K562 (cell line): ENCODE data around the gene MRPS5. TPM values are rescaled to one million over a fixed set of nuclear protein-coding genes. Genes with fewer than 3 reads are reported as not detected.

ENCODE experiments used
- ATAC-seq: fragments of 200-7000 bp; cut with Tn5 transposase; 3 replicates; pipeline ENCODE4 v1.9.1; 2020; ENCODE audit warnings: moderate library complexity
- BruUV-seq: library from RNA; stranded (reverse); fragments of 400-500 nt; replicated peaks from 2 replicates; lab custom pipeline; 2021; lab: Mats Ljungman, UMichigan
- CTCF ChIA-PET: fragments of 300-600 bp; formaldehyde crosslinking; extraction: SDS; loops from one replicate; lab custom pipeline; 2021; ENCODE audit warnings: low intra/inter-chr PET ratio; lab: Yijun Ruan, JAX
- POLR2A ChIA-PET: fragments of 300-600, 350-650 bp; sonication (Branson Sonifier 250); formaldehyde crosslinking; extraction: SDS; loops from one replicate; lab custom pipeline; 2021; ENCODE audit warnings: antibody characterized with exemption, inconsistent platforms; lab: Yijun Ruan, JAX
- DNase-seq, 4 experiments: peaks; one replicate each; pipeline versions ENCODE4 v3.0.0 to v3.0.0-alpha.2; 2011 to 2018; ENCODE audit warnings: low spot score in 3 of 4, mixed read lengths in 3 of 4; ENCODE audit errors: extremely low read depth in 1 of 4
- FAIRE-seq: peaks from 2 replicates; lab custom pipeline; 2011; peaks lifted over from hg19 to GRCh38; lab: Jason Lieb, UNC
- H2AFZ ChIP-seq: 2 replicates; pipeline ENCODE4 v1.6.0; 2011; ENCODE audit warnings: low read depth, low read length, control low read depth, inconsistent platforms
- H3K27ac ChIP-seq: fragments of 200-600 bp; 3 replicates; pipeline ENCODE4 v1.8.0; 2011; ENCODE audit warnings: low read depth, mild to moderate bottlenecking, control low read depth, inconsistent platforms, low read length, moderate library complexity, mixed read lengths; ENCODE audit errors: extremely low read depth
- H3K27me3 ChIP-seq, 2 experiments: fragments of 300-600 bp in 1 of 2; 2 replicates in 1 of 2; 3 replicates in 1 of 2; pipeline versions ENCODE4 v1.6.0 to v1.8.0; 2011; ENCODE audit warnings: inconsistent platforms in 2 of 2, low read length in 2 of 2, mild to moderate bottlenecking in 1 of 2, mixed read lengths in 1 of 2, moderate library complexity in 1 of 2; ENCODE audit not compliant: control insufficient read depth in 2 of 2, insufficient read depth in 2 of 2
- H3K36me3 ChIP-seq: fragments of 300-600 bp; 3 replicates; pipeline ENCODE4 v1.8.0; 2011; ENCODE audit warnings: mild to moderate bottlenecking, low read length, inconsistent platforms; ENCODE audit not compliant: control insufficient read depth, insufficient read depth
- H3K4me1 ChIP-seq, 2 experiments: fragments of 200-600 bp in 1 of 2; replicated peaks in 1 of 2; 2 replicates in 1 of 2; 3 replicates in 1 of 2; pipeline versions ENCODE4 v1.5.1 to v1.8.0; 2011; ENCODE audit warnings: inconsistent platforms in 2 of 2, low read length in 2 of 2, mild to moderate bottlenecking in 1 of 2, mixed read lengths in 1 of 2, moderate library complexity in 1 of 2; ENCODE audit not compliant: control insufficient read depth in 2 of 2, insufficient read depth in 2 of 2
- H3K4me2 ChIP-seq: 2 replicates; pipeline ENCODE4 v1.6.1; 2011; ENCODE audit warnings: low read length, control low read depth, inconsistent platforms, mixed read lengths; ENCODE audit not compliant: insufficient read depth
- H3K4me3 ChIP-seq: fragments of 200-600 bp; sonication (generic), shearing (Covaris generic); 2 replicates; pipeline ENCODE4 v1.5.1; 2016; ENCODE audit warnings: control low read depth, inconsistent platforms
- H3K79me2 ChIP-seq: fragments of 200-600 bp; 3 replicates; pipeline ENCODE4 v1.8.0; 2011; ENCODE audit warnings: low read length, inconsistent platforms; ENCODE audit not compliant: control insufficient read depth, insufficient read depth
- H3K9ac ChIP-seq, 2 experiments: 2 replicates each; pipeline versions ENCODE4 v1.6.0 to v1.6.1; 2011; ENCODE audit warnings: low read depth in 2 of 2, low read length in 2 of 2, control low read depth in 1 of 2, inconsistent platforms in 1 of 2, mild to moderate bottlenecking in 1 of 2, mixed read lengths in 1 of 2; ENCODE audit not compliant: insufficient read depth in 1 of 2
- H3K9me1 ChIP-seq: one replicate; pipeline ENCODE4 v1.6.0; 2011; ENCODE audit warnings: inconsistent platforms, mild to moderate bottlenecking, low read length, moderate library complexity; ENCODE audit not compliant: control insufficient read depth, insufficient read depth
- H3K9me3 ChIP-seq: replicated peaks from 2 replicates; pipeline ENCODE4 v1.5.1; 2011; ENCODE audit warnings: low read depth, low read length, inconsistent platforms; ENCODE audit not compliant: control insufficient read depth, insufficient read depth
- H4K20me1 ChIP-seq: replicated peaks from 2 replicates; pipeline ENCODE4 v1.6.1; 2011; ENCODE audit warnings: low read length, inconsistent platforms, mixed read lengths; ENCODE audit not compliant: control insufficient read depth, insufficient read depth
- FIP1L1 ChIP-seq: fragments of 200-400 bp; formaldehyde crosslinking; IDR thresholded peaks from 2 replicates; pipeline ENCODE4 v1.6.1; 2018; ENCODE audit warnings: mild to moderate bottlenecking, low read depth, low read length; ENCODE audit not compliant: poor library complexity, severe bottlenecking
- ILK ChIP-seq: fragments of 450-650 bp; IDR thresholded peaks from 2 replicates; pipeline ENCODE4 v1.6.1; 2016; ENCODE audit warnings: missing genetic modification characterization, low read depth, mild to moderate bottlenecking, missing compliant biosample characterization, moderate library complexity, borderline replicate concordance
- IRF2 ChIP-seq: sonication (generic); formaldehyde crosslinking; IDR thresholded peaks from 2 replicates; pipeline ENCODE4 v1.8.1; 2022; ENCODE audit warnings: mild to moderate bottlenecking, missing genetic modification reagents
- KHSRP ChIP-seq: fragments of 450-650 bp; IDR thresholded peaks from 2 replicates; pipeline ENCODE4 v1.6.1; 2017
- POLR2AphosphoS5 ChIP-seq: IDR thresholded peaks from 2 replicates; pipeline ENCODE4 v1.6.1; 2011; ENCODE audit warnings: mild to moderate bottlenecking, low read depth, low read length, moderate library complexity; ENCODE audit not compliant: control insufficient read depth, insufficient read depth
- PTBP1 ChIP-seq: fragments of 200-400 bp; formaldehyde crosslinking; IDR thresholded peaks from 2 replicates; pipeline ENCODE4 v1.6.1; 2017; ENCODE audit warnings: low read depth, low read length
- RB1 ChIP-seq: fragments of 450-650 bp; IDR thresholded peaks from 2 replicates; pipeline ENCODE4 v1.6.1; 2017; ENCODE audit warnings: low read depth, mild to moderate bottlenecking
- RFX5 ChIP-seq: IDR thresholded peaks from 2 replicates; pipeline ENCODE4 v1.6.1; 2011; ENCODE audit warnings: low read depth, mild to moderate bottlenecking, improper control_type of control experiment, low read length
- SAFB ChIP-seq: fragments of 200-400 bp; formaldehyde crosslinking; IDR thresholded peaks from 2 replicates; pipeline ENCODE4 v1.6.1; 2017; ENCODE audit warnings: low read depth, low read length, borderline replicate concordance
- SMAD1 ChIP-seq: fragments of 150-350 bp; IDR thresholded peaks from 2 replicates; pipeline ENCODE4 v1.6.1; 2014; ENCODE audit warnings: low read length, low read depth; ENCODE audit not compliant: partially characterized antibody
- TRIM24 ChIP-seq, 2 experiments: fragments of 450-650 bp; IDR thresholded peaks; 2 replicates each; pipeline ENCODE4 v1.6.1; 2016
- TRIM28 ChIP-seq: fragments of 450-650 bp; IDR thresholded peaks from 2 replicates; pipeline ENCODE4 v1.6.1; 2017
- ZNF780A ChIP-seq: fragments of 250-450 bp; sonication (Bioruptor Pico); IDR thresholded peaks from 2 replicates; pipeline ENCODE4 v1.5.0; 2021; ENCODE audit warnings: mild to moderate bottlenecking
- WGBS: fragments of 100-300 bp; shearing (Covaris generic); methylation state at CpG from one replicate; pipeline ENCODE4 v1.1.6; 2016; ENCODE audit warnings: low coverage, mixed read lengths; ENCODE audit not compliant: insufficient coverage; ENCODE audit errors: missing lambda C conversion rate; 5-methylcytosine and 5-hydroxymethylcytosine counted together
- in situ Hi-C: fragments of 300-500 bp; cut with MboI; formaldehyde crosslinking; loops from 4 replicates; pipeline ENCODE4 v1.15.0; 2018; ENCODE audit warnings: inconsistent platforms, mixed read lengths
- intact Hi-C: fragments of 100-400 bp; cut with micrococcal nuclease; formaldehyde crosslinking; loops from 2 replicates; pipeline ENCODE4 v1.14.2; 2022
- polyA plus RNA-seq, 8 experiments: library from polyadenylated mRNA; depleted of rRNA in 4 of 8; stranded (reverse) in 5 of 8; unstranded in 3 of 8; fragments of >200 nt; fragmentation: Nextera tagmentation in 2 of 8; fragmentation: Illumina TruSeq in 1 of 8; extraction: Ambion mirVana in 2 of 8; extraction: Trizol in 1 of 8; gene quantifications; 2 replicates each; pipeline versions ENCODE4 v1.2.1 to v1.2.3, GENCODE V29; 2011 to 2014; ENCODE audit warnings: inconsistent platforms in 1 of 8, missing spikeins in 1 of 8
- total RNA-seq, 7 experiments: library from RNA; depleted of rRNA in 6 of 7; stranded (reverse); fragments of >200 nt in 6 of 7; fragmentation: Illumina TruSeq in 2 of 7; extraction: Trizol in 2 of 7; gene quantifications; 2 replicates each; pipeline versions ENCODE4 v1.2.1 to v1.2.3, GENCODE V29; 2011 to 2021; ENCODE audit warnings: low replicate concordance in 1 of 7
- TF ChIP-seq, protein P1 (sequence below): fragments of 450-650 bp; IDR thresholded peaks from 2 replicates; pipeline ENCODE4 v1.6.1; 2018; ENCODE audit warnings: mild to moderate bottlenecking, low read depth; ENCODE audit not compliant: partially characterized antibody

The MRPS5 gene
- total and polyA plus RNA-seq, 9 of the 15 experiments (the other 6 are each of a cell fraction or from before 2014, with no cell fraction given) = 85.0 to 162 (median 118) TPM

DNA sequence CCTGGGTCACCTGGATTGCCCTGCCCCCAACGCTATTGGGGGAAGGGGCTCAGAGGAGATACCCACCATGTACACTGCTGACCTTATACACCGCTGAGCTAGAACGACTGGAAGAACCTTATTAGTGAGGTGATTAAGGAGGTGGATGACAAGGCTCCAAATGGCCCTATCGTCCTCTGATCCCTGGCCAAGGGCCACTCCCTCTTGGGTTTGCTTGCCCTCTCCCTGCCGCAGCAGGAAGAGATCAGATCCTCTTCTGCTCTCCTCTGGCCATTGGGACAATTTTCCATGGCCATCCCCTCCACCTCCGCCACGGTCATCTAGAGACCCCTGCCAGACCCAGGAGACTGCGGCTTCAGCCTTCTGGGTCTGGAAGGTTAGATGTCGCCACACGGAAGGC lies 36.8 kb upstream of the MRPS5 start:
- peak overlapping the region; percentile 94; the same call in 1 of the 2 replicates for H2AFZ ChIP-seq
- no TSS peak for BruUV-seq
- H3K4me1 ChIP-seq = peaks cover 4 to 16% of the 10 kb centered on the region in 2 experiments; a peak in 4 of 5 replicates
- H3K9me3 ChIP-seq = no peaks in the 10 kb centered on the region
- H3K9ac ChIP-seq = peak overlapping the region; percentile 78 to 97
- peak; percentile 34 for ATAC-seq
- 46% methylated on average over 10 of the region's 10 CpGs for WGBS
- intact Hi-C loops = no loop called here
- POLR2A ChIA-PET = interaction anchor here (1.7 kb wide), 1 partner anchor 36 kb away, joined by 4 read pairs; the partner anchor contains the start of gene MRPS5
- in situ Hi-C loops = no loop called here
- FAIRE-seq = peak; percentile 48
- CTCF ChIA-PET = no interaction called here
- H3K4me2 ChIP-seq = peak overlapping the region; percentile 91
- DNase-seq = peak; percentile 27 to 48 (median 35)
- no peaks in the 10 kb centered on the region for H3K27me3 ChIP-seq
- H3K9me1 ChIP-seq = no peaks in the 10 kb centered on the region
- peak overlapping the region; percentile 72; the same call in 1 of the 3 replicates for H3K27ac ChIP-seq
- H3K79me2 ChIP-seq = peaks cover 10% of the 10 kb centered on the region; the same call in 2 of the 3 replicates
- H4K20me1 ChIP-seq = no peaks in the 10 kb centered on the region
- peak overlapping the region; percentile 73 for H3K4me3 ChIP-seq
- H3K36me3 ChIP-seq = peaks cover 23% of the 10 kb centered on the region; the same call in 2 of the 3 replicates
- TF ChIP-seq, protein P1, sequence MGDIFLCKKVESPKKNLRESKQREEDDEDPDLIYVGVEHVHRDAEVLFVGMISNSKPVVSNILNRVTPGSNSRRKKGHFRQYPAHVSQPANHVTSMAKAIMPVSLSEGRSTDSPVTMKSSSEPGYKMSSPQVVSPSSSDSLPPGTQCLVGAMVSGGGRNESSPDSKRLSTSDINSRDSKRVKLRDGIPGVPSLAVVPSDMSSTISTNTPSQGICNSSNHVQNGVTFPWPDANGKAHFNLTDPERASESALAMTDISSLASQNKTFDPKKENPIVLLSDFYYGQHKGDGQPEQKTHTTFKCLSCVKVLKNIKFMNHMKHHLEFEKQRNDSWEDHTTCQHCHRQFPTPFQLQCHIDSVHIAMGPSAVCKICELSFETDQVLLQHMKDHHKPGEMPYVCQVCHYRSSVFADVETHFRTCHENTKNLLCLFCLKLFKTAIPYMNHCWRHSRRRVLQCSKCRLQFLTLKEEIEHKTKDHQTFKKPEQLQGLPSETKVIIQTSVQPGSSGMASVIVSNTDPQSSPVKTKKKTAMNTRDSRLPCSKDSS = no peak

- H3K4me1 ChIP-seq = no peaks in the 10 kb centered on the region
- ATAC-seq (no peak), FAIRE-seq (no peak), DNase-seq (no peak)
- 86% methylated on average over 6 of the region's 6 CpGs for WGBS
- H3K27ac ChIP-seq = no peak overlapping the region
- no peak overlapping the region for H3K4me2 ChIP-seq
- no peaks in the 10 kb centered on the region for H3K27me3 ChIP-seq
- H4K20me1 ChIP-seq = no peaks in the 10 kb centered on the region
- intact Hi-C loops (no loop called here), in situ Hi-C loops (no loop called here)
- H3K79me2 ChIP-seq = no peaks in the 10 kb centered on the region
- H3K9ac ChIP-seq = no peak overlapping the region
- H3K9me3 ChIP-seq = peaks cover 32% of the 10 kb centered on the region
- H3K4me3 ChIP-seq = no peak overlapping the region
- POLR2A ChIA-PET = no interaction called here
- no TSS peak for BruUV-seq
- H3K9me1 ChIP-seq = no peaks in the 10 kb centered on the region
- CTCF ChIA-PET = no interaction called here
- no peak overlapping the region for H2AFZ ChIP-seq
- peaks cover 42% of the 10 kb centered on the region for H3K36me3 ChIP-seq
- no peak for TF ChIP-seq IRF2 (CRISPR knock-in tag)
- peak in 1 of 2 experiments; percentile 70; a peak in 1 of 4 replicates for TF ChIP-seq TRIM24 (IDR thresholded peaks at IDR 0.05)
- TF ChIP-seq ILK (tag) = no peak
- peak; percentile 98 for TF ChIP-seq TRIM28
- TF ChIP-seq ZNF780A = no peak
- no peak for TF ChIP-seq SMAD1
- TF ChIP-seq POLR2AphosphoS5 = no peak
- no peak for TF ChIP-seq KHSRP
- TF ChIP-seq RB1 = no peak
- TF ChIP-seq SAFB = no peak
- no peak for TF ChIP-seq RFX5
- no peak for TF ChIP-seq FIP1L1
- no peak for TF ChIP-seq PTBP1
Observed at GRCh38 chr2:95149397-95149984, 27.9 kb upstream of the MRPS5 start.
